Lower leg skin (tissue), 3 donors: ENCODE results near the gene SMS.

Source experiments
- CTCF ChIP-seq, 3 donors: fragments of 450-650 bp; IDR thresholded peaks; one replicate each; pipeline ENCODE4 v1.5.1; 2016; ENCODE audit warnings: antibody characterized with exemption in 3 of 3, mild to moderate bottlenecking in 3 of 3, moderate library complexity in 2 of 3
- POLR2A ChIP-seq, 2 donors: fragments of 450-650 bp; IDR thresholded peaks; one replicate each; pipeline ENCODE4 v1.6.1; 2016 to 2017; ENCODE audit warnings: antibody characterized with exemption in 2 of 2, mild to moderate bottlenecking in 1 of 2, moderate library complexity in 1 of 2

GRCh38 chrX:21962361-21962760 lies 21.9 kb downstream of the SMS start:
- TF ChIP-seq CTCF (IDR thresholded peaks at IDR 0.05) = no peak
- no peak for TF ChIP-seq POLR2A (IDR thresholded peaks at IDR 0.05)
